ENCODE results near the gene LEFTY2.
A peak's percentile ranks its signal among the peaks of the same experiment; 100 is the strongest.

Gene LEFTY2

GRCh38 chr1:225941187-225941941 lies at the start of gene LEFTY2:
Gene LEFTY2 (minus strand): TSS chr1:225941220. CDS start chr1:225941140, 80 bp downstream.
- no peak within 1 kb of the TSS for H3K4me3 ChIP-seq (ENCODE audit: low read depth, low read length)
- DNase-seq (ENCODE audit: low read depth, low spot score), result no peak
- no peak for TF ChIP-seq CTCF (IDR thresholded peaks at IDR 0.05; ENCODE audit: low read depth, low read length)
- in situ Hi-C loops (cut with HindIII; ENCODE audit: low sequenced_read_pairs), result no loop called here

GRCh38 chr1:225987491-225988316 lies 46.7 kb upstream of the LEFTY2 start:
- in situ Hi-C loops (cut with HindIII; ENCODE audit: low sequenced_read_pairs), result no loop called here
- TF ChIP-seq CTCF (IDR thresholded peaks at IDR 0.05; ENCODE audit: low read depth, low read length), result peak; percentile 72
- DNase-seq (ENCODE audit: low read depth, low spot score), result peak; percentile 53
- H3K4me3 ChIP-seq (ENCODE audit: low read depth, low read length), result no peak overlapping the region

GRCh38 chr1:225981714-225982113 lies 40.7 kb upstream of the LEFTY2 start:
- in situ Hi-C loops (cut with HindIII; ENCODE audit: low sequenced_read_pairs), result no loop called here
- DNase-seq (ENCODE audit: low read depth, low spot score), result no peak
- H3K4me3 ChIP-seq (ENCODE audit: low read depth, low read length), result no peak overlapping the region
- TF ChIP-seq CTCF (IDR thresholded peaks at IDR 0.05; ENCODE audit: low read depth, low read length), result no peak

- in situ Hi-C loops (cut with HindIII; ENCODE audit: low sequenced_read_pairs), result no loop called here
- TF ChIP-seq CTCF (IDR thresholded peaks at IDR 0.05; ENCODE audit: low read depth, low read length), result no peak
- no peak for DNase-seq (ENCODE audit: low read depth, low spot score)
- H3K4me3 ChIP-seq (ENCODE audit: low read depth, low read length), result no peak overlapping the region
Observed at GRCh38 chr1:225980005-225980836, 39.2 kb upstream of the LEFTY2 start.

GRCh38 chr1:225979421-225979820 lies 38.4 kb upstream of the LEFTY2 start:
- no peak for TF ChIP-seq CTCF (IDR thresholded peaks at IDR 0.05; ENCODE audit: low read depth, low read length)
- in situ Hi-C loops (cut with HindIII; ENCODE audit: low sequenced_read_pairs), result no loop called here
- no peak for DNase-seq (ENCODE audit: low read depth, low spot score)
- no peak overlapping the region for H3K4me3 ChIP-seq (ENCODE audit: low read depth, low read length)

Measured in astrocyte of the spinal cord (primary cell).